ENCODE measurements around the gene SEPSECS.

Gene SEPSECS

GRCh38 chr4:25111648-25112196 lies 48.5 kb downstream of the SEPSECS start:
- DNase-seq (ENCODE audit: extremely low read depth in 1 of 2, low read depth in 1 of 2), result no peak

GRCh38 chr4:25110527-25111329 lies 49.5 kb downstream of the SEPSECS start:
- DNase-seq (ENCODE audit: extremely low read depth in 1 of 2, low read depth in 1 of 2), result no peak

- DNase-seq (ENCODE audit: extremely low read depth in 1 of 2, low read depth in 1 of 2), result no peak
These were observed 50.7 kb downstream of the SEPSECS start for GRCh38 chr4:25109511-25109910.

GRCh38 chr4:25108556-25108955 lies 51.7 kb downstream of the SEPSECS start:
- no peak for DNase-seq (ENCODE audit: extremely low read depth in 1 of 2, low read depth in 1 of 2)

GRCh38 chr4:25107827-25108516 lies 52.3 kb downstream of the SEPSECS start:
- no peak for DNase-seq (ENCODE audit: extremely low read depth in 1 of 2, low read depth in 1 of 2)

- no peak for DNase-seq (ENCODE audit: extremely low read depth in 1 of 2, low read depth in 1 of 2)
These were observed 53.7 kb downstream of the SEPSECS start for GRCh38 chr4:25106363-25107151.

GRCh38 chr4:25104591-25104990 lies 55.7 kb downstream of the SEPSECS start:
- DNase-seq (ENCODE audit: extremely low read depth in 1 of 2, low read depth in 1 of 2), result no peak

- no peak for DNase-seq (ENCODE audit: extremely low read depth in 1 of 2, low read depth in 1 of 2)
These were observed 56.8 kb downstream of the SEPSECS start for GRCh38 chr4:25103418-25103817.

- DNase-seq (ENCODE audit: extremely low read depth in 1 of 2, low read depth in 1 of 2), result no peak
These were observed 58.4 kb downstream of the SEPSECS start for GRCh38 chr4:25101836-25102235.

- no peak for DNase-seq (ENCODE audit: extremely low read depth in 1 of 2, low read depth in 1 of 2)
These were observed 59.5 kb downstream of the SEPSECS start for GRCh38 chr4:25100710-25101109.

- DNase-seq (ENCODE audit: extremely low read depth in 1 of 2, low read depth in 1 of 2), result no peak
These were observed 60.2 kb downstream of the SEPSECS start for GRCh38 chr4:25100021-25100555.

- no peak for DNase-seq (ENCODE audit: extremely low read depth in 1 of 2, low read depth in 1 of 2)
These were observed 61.0 kb downstream of the SEPSECS start for GRCh38 chr4:25098964-25099891.

- DNase-seq (ENCODE audit: extremely low read depth in 1 of 2, low read depth in 1 of 2), result no peak
These were observed 63.2 kb downstream of the SEPSECS start for GRCh38 chr4:25096981-25097443.

GRCh38 chr4:25096251-25096980 lies 63.8 kb downstream of the SEPSECS start:
- DNase-seq (ENCODE audit: extremely low read depth in 1 of 2, low read depth in 1 of 2), result no peak

GRCh38 chr4:25095837-25096236 lies 64.4 kb downstream of the SEPSECS start:
- no peak for DNase-seq (ENCODE audit: extremely low read depth in 1 of 2, low read depth in 1 of 2)

- DNase-seq (ENCODE audit: extremely low read depth in 1 of 2, low read depth in 1 of 2), result no peak
These were observed 68.1 kb downstream of the SEPSECS start for GRCh38 chr4:25092139-25092538.

GRCh38 chr4:25090516-25090915 lies 69.7 kb downstream of the SEPSECS start:
- no peak for DNase-seq (ENCODE audit: extremely low read depth in 1 of 2, low read depth in 1 of 2)

- DNase-seq (ENCODE audit: extremely low read depth in 1 of 2, low read depth in 1 of 2), result no peak
These were observed 71.0 kb downstream of the SEPSECS start for GRCh38 chr4:25089051-25089763.
